Activated effector memory CD4-positive, alpha-beta T cell treated with Interleukin-2 at 50 U/mL for 16 hours (primary cell): ENCODE results near the gene COPB1.

Experiments used
- DNase-seq: peaks from one replicate; pipeline ENCODE4 v3.0.0-alpha.2; 2020

COPB1 gene

DNA sequence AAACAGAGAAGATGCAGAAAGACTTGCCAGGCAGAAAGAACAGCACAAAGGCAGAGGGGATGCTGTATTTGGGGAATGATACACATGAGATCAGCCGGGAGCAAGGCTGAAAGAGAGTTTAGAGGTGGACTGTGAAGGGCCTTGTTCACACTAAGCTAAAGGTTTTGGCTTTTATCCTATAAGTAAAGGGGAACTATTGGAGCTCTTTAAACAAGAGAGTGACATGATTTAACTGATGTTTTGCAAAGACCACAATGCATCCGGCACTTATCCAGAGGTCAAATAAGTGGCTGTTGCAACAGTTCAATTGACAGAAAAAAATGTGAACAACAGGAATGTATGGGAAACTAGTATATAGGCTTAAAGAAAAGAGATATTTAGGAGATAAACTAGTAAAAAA, 76.0 kb downstream of the COPB1 start:
- no peak for DNase-seq

DNA sequence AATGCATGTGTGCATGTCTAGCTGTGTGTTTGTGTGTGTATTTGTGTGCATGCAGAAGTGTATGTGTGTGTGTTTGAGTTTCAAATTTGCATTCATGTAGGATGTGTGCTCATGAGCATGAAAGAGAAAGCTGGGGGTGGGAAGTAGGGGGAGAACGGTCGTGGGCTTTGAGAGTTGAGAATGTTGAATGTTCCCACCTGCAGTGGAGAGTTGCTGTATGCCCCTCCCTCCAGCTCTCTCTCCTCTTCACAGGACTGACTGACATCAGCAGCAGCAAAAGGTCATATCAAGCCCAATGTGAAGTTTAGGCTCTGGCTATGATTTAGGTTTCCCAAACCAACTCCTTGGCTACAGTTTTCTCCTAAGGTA, 76.8 kb downstream of the COPB1 start:
- DNase-seq: no peak

DNA sequence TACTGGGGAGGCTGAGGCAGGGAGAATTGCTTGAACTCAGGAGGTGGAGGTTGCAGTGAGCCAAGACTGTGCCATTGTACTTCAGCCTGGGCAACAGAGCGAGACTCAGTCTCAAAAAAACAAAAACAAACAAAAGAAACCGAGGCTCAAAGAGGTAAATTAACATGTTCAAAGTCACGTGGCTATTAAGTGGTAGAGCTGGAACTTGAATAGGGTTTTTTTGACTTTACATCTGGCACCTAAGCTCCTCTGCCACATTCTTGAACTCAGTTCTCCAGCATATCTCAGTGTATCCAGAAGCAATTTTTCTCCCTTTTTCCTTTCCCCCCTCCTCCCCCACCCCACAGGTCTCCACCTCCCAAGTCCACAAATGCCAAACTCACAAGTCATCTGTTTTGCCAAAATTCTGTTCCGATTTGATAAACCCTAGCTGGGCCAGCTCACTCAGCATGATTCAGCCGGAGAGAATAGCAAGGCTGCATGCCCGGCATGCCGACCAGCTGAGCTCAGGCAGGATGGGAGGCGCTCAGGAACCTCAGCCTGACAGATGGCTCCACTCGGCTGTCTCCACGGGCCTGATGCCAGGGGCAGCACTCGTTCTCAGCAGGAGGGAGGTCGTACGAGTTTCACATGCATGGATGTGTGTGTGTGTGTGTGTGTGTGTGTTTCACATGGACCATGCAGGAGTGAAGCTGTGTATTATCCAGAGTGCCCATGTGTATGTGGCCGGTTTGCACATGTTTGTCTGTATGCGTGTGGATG, 77.4 kb downstream of the COPB1 start:
- no peak for DNase-seq

DNA sequence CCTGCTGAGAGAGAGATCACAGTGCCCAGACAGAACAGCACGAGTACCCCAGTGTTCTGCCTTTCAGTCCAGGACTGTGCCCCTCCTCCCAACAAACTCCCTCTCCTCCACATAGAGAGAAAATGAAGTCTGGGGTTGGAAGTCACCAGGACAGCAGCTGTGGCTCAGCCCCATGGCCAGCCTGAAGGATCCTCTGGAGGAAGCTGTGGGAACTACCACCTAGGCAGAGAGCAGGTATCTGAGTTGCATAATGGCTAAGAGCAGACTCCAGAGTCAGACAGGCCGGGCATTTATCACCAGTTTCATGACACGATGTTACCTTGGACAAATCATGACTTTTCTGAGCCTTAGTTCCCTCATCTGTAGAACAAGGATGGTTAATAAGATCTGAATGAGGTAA, 79.4 kb downstream of the COPB1 start:
- DNase-seq: no peak

DNA sequence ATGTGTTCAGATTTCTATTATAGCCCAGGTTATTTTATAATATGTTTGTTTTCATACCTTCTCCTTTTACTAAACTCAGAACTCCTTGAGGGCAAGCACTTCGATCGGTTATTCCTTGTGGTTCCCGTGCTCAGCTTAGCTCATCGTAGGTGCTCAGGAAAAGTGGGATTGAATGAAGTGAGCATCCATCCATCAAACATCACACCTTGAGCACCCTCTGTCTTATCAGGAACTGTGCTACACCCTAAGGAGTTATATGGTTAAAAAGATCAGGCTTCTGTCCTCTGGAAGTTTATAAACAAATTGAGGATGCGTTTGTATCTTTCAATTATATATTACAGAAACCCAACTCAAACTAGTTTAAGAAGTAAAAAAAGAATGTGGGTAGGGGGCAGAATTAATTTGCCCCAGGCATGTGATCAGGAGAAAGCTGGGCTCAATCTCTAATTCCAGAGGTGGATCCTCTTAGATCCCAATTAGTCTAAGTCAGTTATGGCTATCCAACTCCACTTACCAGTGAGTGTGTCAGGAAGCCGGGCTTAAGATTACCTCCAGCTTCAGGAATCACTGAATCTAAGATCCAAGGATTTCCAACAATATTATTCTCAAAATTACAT, 80.7 kb downstream of the COPB1 start:
- DNase-seq: no peak

DNA sequence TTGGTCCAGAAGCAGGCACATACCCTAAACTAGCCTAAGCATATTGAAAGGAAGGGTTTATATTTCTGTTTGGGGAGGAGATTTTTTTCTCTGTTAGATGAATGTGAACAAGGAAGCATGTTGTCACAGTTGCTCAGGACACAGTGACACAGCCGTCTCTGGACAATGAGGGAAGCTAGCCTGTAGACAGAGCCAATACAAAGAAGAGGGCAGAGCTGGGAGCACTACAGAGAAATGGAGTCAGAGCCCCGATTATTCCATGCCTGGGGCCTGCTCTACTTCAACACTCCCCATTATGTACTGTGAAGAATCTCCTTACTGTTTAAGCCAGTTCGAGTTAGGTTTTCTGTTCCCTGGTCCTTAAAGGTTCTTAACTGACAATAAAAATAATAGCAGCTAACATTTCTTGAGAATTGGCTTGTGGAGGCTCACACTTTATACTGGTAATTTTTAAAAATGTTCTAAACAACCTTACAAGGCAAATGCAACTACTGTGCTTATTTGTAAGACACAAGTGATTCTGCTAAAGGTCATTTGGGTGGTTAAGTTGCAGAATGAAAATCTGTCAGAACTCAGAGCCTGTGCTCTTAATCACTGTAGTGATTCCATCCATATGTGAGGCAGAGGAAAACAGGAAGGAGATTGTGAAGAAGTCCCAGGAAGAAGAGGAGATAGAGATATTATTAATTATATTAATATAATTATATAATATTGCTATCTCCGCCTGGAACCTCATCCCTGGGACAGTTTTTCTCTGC, 81.8 kb downstream of the COPB1 start:
- DNase-seq: no peak

DNA sequence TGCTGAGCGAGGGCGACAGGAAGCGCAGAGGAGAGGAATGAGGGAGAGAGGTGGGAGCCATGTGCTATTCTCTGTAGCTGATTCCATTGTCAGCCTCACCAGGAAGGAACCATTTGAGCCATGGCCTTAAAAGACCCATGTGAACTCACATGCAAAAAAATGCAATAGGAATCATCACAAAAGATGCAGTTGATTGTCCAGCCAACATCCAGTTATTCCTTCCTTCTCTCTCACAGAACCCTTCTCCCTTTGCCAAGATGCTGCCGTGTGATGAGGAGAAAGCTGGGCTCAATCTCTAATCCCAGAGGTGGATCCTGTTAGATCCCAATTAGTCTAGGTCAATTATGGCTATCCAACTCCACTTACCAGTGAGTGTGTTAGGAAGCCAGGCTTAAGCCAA, 82.4 kb downstream of the COPB1 start:
- DNase-seq: no peak

DNA sequence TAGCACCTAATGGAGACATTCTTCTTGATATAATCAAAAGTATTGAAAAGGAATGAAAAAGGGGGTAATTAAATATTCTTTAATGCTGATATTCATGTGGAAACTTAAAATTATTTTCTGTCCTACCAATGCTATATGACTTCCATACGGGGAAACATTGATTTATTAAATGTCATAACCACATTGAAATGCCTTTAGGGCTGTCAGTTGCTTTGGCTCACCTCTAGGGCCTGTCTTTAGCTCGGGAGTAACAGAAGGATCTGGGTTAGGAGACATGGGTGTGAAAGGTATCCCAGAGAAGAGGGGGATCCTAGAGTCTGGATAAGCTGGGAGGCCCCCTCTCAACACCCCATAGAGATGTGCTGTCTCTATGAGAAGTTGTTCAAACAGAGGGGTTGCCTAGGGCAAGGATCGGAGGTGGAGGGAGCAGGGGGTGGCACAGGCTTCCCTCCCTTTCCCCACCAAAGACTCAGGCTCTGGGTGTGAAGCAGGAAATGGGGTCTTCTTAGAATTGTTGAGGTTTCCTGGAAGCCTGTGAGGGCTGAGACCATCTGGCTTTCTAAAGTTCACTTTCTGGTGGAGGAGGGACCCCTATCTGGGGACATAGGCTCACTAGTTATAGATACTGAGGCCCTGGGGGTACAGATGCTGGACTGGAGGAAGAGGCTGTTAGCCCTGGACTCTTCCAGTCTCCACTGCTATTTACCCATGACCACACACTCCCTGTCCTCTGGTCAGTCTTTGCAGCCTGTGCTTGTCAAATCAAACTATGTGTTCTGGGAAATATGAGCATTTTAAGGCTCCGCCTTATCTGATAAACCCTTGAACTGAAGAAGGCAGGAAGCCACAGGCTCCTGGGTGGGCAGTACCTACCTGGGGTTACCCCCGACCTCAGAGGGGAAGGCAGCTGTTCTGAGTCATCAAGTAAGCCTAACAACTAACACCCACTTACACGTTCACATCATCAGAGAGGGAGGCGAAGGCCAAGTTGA, 84.8 kb downstream of the COPB1 start:
- DNase-seq: peak; percentile 64

DNA sequence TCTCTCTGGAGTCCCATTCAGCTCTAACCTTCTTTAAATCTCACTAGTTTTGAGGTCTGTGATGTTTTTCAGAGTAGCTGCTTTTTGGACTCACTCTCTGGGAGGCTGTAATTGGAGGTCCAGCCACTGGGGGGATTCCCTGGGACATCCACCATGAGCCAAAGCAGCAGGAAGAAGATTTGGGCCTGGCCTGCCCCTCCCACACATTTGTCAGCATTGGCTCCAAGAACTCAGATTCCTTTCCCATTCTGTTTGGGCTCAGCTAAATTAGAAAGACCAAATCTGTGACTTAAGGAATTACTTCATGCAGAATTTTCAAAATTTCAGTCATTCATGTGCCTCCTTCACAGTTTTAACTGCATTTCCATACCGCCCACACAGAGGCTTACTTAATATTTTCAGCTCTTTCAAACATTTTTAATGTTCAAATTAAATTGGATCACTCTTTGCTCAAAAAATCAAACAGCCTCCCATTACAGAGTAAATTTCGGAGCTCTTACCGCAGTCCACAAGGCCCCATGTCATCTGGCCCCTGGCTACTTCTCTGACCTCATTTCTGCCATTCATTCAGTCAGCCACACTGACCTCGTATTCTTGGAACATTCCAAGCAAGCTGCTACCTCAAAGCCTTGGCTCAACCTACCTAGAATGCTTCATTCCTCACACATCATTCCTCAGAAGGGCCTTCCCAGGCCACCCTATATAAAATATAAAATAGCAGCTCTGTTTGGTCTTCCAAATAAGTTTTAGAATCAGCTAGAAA, 86.1 kb downstream of the COPB1 start:
- no peak for DNase-seq

DNA sequence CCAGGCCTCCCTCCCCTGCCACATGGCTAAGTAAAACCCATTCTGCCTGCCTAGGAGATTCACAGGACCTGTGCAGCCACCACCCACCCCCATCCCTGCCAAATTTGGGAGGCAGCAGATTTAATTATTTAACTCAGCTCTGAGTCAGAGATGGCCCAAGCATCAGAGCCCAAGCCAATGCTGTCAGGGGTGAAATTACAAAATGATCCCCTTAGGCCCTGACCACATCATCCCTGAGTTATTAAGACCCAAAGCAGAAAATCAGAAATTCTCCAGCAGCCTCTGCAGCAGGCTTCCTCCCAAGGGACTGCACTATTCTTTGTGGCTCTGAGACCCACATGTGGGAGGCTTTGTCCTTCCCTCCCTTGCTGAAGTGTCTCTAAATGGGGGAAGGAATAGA, 87.8 kb downstream of the COPB1 start:
- no peak for DNase-seq

DNA sequence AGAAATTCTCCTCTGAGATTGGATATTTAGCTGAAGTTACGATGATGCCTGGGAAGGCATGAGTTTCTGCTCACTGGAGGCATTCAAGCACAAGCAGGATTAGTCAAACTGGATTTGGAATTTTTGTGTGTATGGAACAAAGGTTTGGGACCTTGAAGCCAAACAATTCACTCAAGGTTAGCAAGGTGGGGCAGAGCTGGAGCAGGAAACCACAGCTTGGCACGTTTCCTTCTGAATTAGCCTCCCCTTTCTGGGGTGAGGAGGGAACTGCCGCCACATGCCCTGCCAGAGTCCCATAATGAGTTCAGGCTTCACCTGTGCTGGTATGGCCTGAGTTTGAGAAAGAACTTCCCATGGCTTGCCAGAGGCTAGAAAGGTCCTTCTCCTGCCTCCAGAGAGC, 89.7 kb downstream of the COPB1 start:
- DNase-seq: no peak

DNA sequence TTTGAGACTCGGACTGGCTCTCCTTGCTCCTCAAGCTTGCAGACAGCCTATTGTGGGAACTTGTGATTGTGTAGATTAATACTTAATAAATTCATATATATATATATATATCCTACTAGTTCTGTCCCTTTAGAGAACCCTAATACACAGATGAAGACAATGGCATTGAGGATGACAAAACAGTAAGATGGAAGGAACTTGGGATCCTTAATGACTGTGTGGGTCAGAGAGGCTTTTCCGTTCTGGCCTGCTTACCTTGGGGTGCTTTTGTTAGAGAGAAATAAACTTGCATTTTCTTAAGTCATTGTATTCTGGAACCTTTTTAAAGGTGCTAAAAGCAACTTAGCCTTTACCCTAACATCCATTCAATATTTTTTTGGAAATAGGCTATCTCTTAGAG, 91.0 kb downstream of the COPB1 start:
- DNase-seq: no peak
